SK-N-SH (cell line): Measurements from ENCODE around the gene SHPK. TPM values are rescaled to one million over a fixed set of nuclear protein-coding genes. Genes with fewer than 3 reads are reported as not detected.

Source experiments
- polyA plus RNA-seq, 3 experiments: library from polyadenylated mRNA; depleted of rRNA; stranded (reverse); fragments of >200 nt; gene quantifications; 2 replicates each; pipeline ENCODE4 v1.2.3, GENCODE V29; 2012

The SHPK gene
- polyA plus RNA-seq, 1 of the 3 experiments (the other 2 are of a cell fraction), result 9.0 TPM

Other genes starting within 250 kb of the SHPK start
- gene OR3A2, start 249.9 kb downstream of the SHPK start, polyA plus RNA-seq (2012; rRNA removed), result not detected in 2 replicates
- gene OR1E1, start 237.8 kb downstream of the SHPK start, polyA plus RNA-seq (2012; rRNA removed), result not detected in 2 replicates
- gene OR3A3, start 224.9 kb downstream of the SHPK start, polyA plus RNA-seq (2012; rRNA removed), result not detected in 2 replicates
- gene OR1E2, start 202.4 kb downstream of the SHPK start, polyA plus RNA-seq (2012; rRNA removed), result not detected in 2 replicates
- gene SPATA22, start 164.4 kb downstream of the SHPK start, polyA plus RNA-seq (2012; rRNA removed), result not detected in 2 replicates
- not detected in 2 replicates for gene ASPA, start 160.3 kb downstream of the SHPK start, polyA plus RNA-seq (2012; rRNA removed)
- gene TRPV3, start 78.4 kb downstream of the SHPK start, polyA plus RNA-seq (2012; rRNA removed), result 0.28 TPM in 2 replicates
- gene TRPV1, start 26.8 kb downstream of the SHPK start, polyA plus RNA-seq (2012; rRNA removed), result 2.5 and 3.0 TPM in 2 replicates
- 6.7 and 8.2 TPM in 2 replicates for gene CTNS, start 510 bp upstream of the SHPK start, polyA plus RNA-seq (2012; rRNA removed)
- 165 and 192 TPM in 2 replicates for gene TAX1BP3, start 32.3 kb upstream of the SHPK start, polyA plus RNA-seq (2012; rRNA removed)
- gene EMC6, start 32.6 kb upstream of the SHPK start, polyA plus RNA-seq (2012; rRNA removed), result 56.6 and 64.4 TPM in 2 replicates
- gene P2RX5, start 59.9 kb upstream of the SHPK start, polyA plus RNA-seq (2012; rRNA removed), result 0.71 and 0.97 TPM in 2 replicates
- 1.2 and 1.4 TPM in 2 replicates for gene HASPIN, start 87.7 kb upstream of the SHPK start, polyA plus RNA-seq (2012; rRNA removed)
- gene ITGAE, start 164.9 kb upstream of the SHPK start, polyA plus RNA-seq (2012; rRNA removed), result 56.7 and 73.4 TPM in 2 replicates
- gene NCBP3, start 210.0 kb upstream of the SHPK start, polyA plus RNA-seq (2012; rRNA removed), result 6.5 and 9.5 TPM in 2 replicates